Tibial nerve (tissue), 4 donors: Measurements from ENCODE around the gene RBM19. TPM values are rescaled to one million over a fixed set of nuclear protein-coding genes. Genes with fewer than 3 reads are reported as not detected.

Experiments used
- DNase-seq, 2 donors: peaks; one replicate each; pipeline ENCODE4 v3.0.0-alpha.2; 2019; ENCODE audit warnings: low spot score in 2 of 2
- H3K27ac ChIP-seq, 4 donors: fragments of 200-600 bp; sonication (generic) in 3 of 4; one replicate each; pipeline ENCODE4 v1.5.1; 2017 to 2019; ENCODE audit warnings: mild to moderate bottlenecking in 1 of 4
- H3K27me3 ChIP-seq, 2 donors: fragments of 200-600 bp; sonication (generic) in 1 of 2; one replicate each; pipeline versions ENCODE4 v1.5.1 to v1.6.0; 2017 to 2019
- H3K36me3 ChIP-seq, 3 donors: fragments of 200-600 bp; sonication (generic); one replicate each; pipeline ENCODE4 v1.5.1; 2018 to 2019
- H3K4me1 ChIP-seq, 4 donors: fragments of 200-600 bp; sonication (generic) in 3 of 4; one replicate each; pipeline ENCODE4 v1.5.1; 2017 to 2019
- H3K4me3 ChIP-seq, 4 donors: fragments of 200-600 bp; sonication (generic) in 3 of 4; one replicate each; pipeline ENCODE4 v1.5.1; 2017 to 2019; ENCODE audit warnings: mild to moderate bottlenecking in 1 of 4, moderate library complexity in 1 of 4
- H3K9me3 ChIP-seq, 4 donors: fragments of 200-600 bp; sonication (generic) in 3 of 4; one replicate each; pipeline ENCODE4 v1.5.1; 2017 to 2019
- EP300 ChIP-seq, 2 donors: sonication (generic); formaldehyde crosslinking; IDR thresholded peaks; one replicate each; pipeline ENCODE4 v1.6.1; 2017; ENCODE audit warnings: antibody characterized with exemption in 2 of 2, mild to moderate bottlenecking in 1 of 2
- POLR2A ChIP-seq, 2 donors: fragments of 450-650 bp; IDR thresholded peaks; one replicate each; pipeline ENCODE4 v1.6.1; 2017; ENCODE audit warnings: antibody characterized with exemption in 2 of 2, mild to moderate bottlenecking in 2 of 2, moderate library complexity in 2 of 2
- WGBS, 2 donors: methylation state at CpG; one replicate each; pipeline ENCODE4 v1.1.5; 2018; 5-methylcytosine and 5-hydroxymethylcytosine counted together
- total RNA-seq, 4 donors: library from RNA; depleted of rRNA; stranded (reverse); fragments of >200 nt; gene quantifications; one replicate each; pipeline ENCODE4 v1.1.0, GENCODE V29; 2016
- TF ChIP-seq, protein P1 (sequence below), 5 experiments: fragments of 200-600 bp in 3 of 5; fragments of 450-650 bp in 2 of 5; sonication (generic) in 3 of 5; IDR thresholded peaks; one replicate each; pipeline ENCODE4 v1.5.1; 2016 to 2019; ENCODE audit warnings: antibody characterized with exemption in 5 of 5, mild to moderate bottlenecking in 3 of 5, moderate library complexity in 2 of 5

The RBM19 gene
- total RNA-seq, 4 donors from 2014 or later: 32.0 to 57.9 (median 38.9) TPM

DNA sequence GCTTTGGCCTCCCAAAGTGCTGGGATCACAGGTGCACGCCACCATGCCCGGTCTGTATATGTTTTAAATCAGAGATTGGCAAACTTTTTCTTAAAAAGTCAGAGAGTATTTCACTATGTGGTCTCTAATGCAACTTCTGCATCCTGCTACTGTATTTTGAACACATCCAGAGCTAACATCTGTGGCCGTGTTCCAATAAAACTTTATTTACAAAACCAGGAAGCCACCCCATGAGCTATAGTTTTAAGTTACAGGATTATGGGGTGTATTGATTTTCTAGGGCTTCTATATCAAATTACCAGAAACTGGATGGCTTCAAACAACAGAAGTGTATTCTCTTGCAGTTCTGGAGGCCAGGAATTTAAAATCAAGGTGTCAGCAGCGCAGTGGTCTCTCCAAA is 5.3 kb upstream of the RBM19 start:
- no peak for DNase-seq
- Histone ChIP-seq H3K36me3 (no peaks in the 10 kb centered on the region), H3K4me3 (no peak overlapping the region), H3K9me3 (no peaks in the 10 kb centered on the region), H3K4me1 (peaks cover 0 to 11% (median 2%) of the 10 kb centered on the region in 4 donors), H3K27ac (no peak overlapping the region), H3K27me3 (peaks cover 0 to 7% of the 10 kb centered on the region in 2 donors)
- TF ChIP-seq EP300 (IDR thresholded peaks at IDR 0.05) (no peak), POLR2A (IDR thresholded peaks at IDR 0.05) (no peak)
- TF ChIP-seq, protein P1, sequence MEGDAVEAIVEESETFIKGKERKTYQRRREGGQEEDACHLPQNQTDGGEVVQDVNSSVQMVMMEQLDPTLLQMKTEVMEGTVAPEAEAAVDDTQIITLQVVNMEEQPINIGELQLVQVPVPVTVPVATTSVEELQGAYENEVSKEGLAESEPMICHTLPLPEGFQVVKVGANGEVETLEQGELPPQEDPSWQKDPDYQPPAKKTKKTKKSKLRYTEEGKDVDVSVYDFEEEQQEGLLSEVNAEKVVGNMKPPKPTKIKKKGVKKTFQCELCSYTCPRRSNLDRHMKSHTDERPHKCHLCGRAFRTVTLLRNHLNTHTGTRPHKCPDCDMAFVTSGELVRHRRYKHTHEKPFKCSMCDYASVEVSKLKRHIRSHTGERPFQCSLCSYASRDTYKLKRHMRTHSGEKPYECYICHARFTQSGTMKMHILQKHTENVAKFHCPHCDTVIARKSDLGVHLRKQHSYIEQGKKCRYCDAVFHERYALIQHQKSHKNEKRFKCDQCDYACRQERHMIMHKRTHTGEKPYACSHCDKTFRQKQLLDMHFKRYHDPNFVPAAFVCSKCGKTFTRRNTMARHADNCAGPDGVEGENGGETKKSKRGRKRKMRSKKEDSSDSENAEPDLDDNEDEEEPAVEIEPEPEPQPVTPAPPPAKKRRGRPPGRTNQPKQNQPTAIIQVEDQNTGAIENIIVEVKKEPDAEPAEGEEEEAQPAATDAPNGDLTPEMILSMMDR (IDR thresholded peaks at IDR 0.05): no peak
- 92 to 93% methylated on average over 4 of the region's 4 CpGs for WGBS, 2 donors

DNA sequence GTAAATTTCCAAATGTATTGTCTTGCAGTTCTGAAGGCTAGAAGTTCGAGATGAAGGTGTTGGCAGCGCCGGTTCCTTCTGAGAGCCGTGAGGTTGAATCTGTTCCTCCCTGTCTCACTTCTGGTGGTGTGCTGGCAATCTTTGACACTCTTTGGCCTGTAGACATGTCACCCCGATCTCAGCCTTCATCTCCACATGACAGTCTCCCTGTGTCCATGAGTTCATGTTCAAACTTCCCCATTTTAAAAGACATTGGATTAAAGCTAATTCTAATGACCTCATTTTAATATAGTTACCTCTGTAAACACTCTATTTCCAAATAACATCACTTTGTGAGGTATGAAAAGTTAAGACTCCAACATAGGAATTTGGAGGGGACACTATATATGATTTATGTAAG is 4.1 kb upstream of the RBM19 start:
- Histone ChIP-seq H3K27ac (no peak overlapping the region), H3K4me3 (no peak overlapping the region), H3K36me3 (no peaks in the 10 kb centered on the region), H3K4me1 (peaks cover 0 to 17% (median 6%) of the 10 kb centered on the region in 4 donors), H3K27me3 (peaks cover 0 to 7% of the 10 kb centered on the region in 2 donors), H3K9me3 (no peaks in the 10 kb centered on the region)
- TF ChIP-seq EP300 (IDR thresholded peaks at IDR 0.05) (no peak), POLR2A (IDR thresholded peaks at IDR 0.05) (no peak)
- TF ChIP-seq, protein P1 (IDR thresholded peaks at IDR 0.05): no peak
- DNase-seq: no peak
- 76 to 83% methylated on average over 5 of the region's 5 CpGs for WGBS, 2 donors

DNA sequence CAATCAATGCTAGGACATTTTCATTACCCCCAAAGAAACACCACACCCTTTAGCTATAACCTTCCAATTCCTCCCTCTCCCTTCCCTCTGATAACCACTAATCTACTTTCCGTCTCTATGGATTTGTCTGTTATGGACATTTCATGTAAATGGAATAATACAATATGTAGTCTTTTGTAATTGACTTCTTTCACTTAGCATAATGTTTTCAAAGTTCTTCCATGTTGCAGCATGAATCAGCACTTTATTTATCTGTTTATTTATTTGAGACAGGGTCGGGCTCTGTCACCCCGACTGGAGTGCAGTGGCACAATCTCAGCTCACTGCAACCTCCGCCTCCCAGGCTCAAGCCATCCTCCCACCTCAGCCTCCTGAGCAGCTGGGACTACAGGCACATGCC is 1.2 kb upstream of the RBM19 start:
- no peak overlapping the region for H3K27ac ChIP-seq
- peaks cover 0 to 21% (median 2%) of the 10 kb centered on the region in 3 donors for H3K36me3 ChIP-seq
- DNase-seq: no peak
- H3K27me3 ChIP-seq: no peaks in the 10 kb centered on the region
- H3K4me1 ChIP-seq: peaks cover 0 to 25% (median 8%) of the 10 kb centered on the region in 4 donors
- TF ChIP-seq, protein P1 (IDR thresholded peaks at IDR 0.05): no peak
- TF ChIP-seq POLR2A (IDR thresholded peaks at IDR 0.05): no peak
- no peak for TF ChIP-seq EP300 (IDR thresholded peaks at IDR 0.05)
- no peak overlapping the region for H3K4me3 ChIP-seq
- no peaks in the 10 kb centered on the region for H3K9me3 ChIP-seq
- 89 to 91% methylated on average over 4 of the region's 4 CpGs for WGBS, 2 donors

DNA sequence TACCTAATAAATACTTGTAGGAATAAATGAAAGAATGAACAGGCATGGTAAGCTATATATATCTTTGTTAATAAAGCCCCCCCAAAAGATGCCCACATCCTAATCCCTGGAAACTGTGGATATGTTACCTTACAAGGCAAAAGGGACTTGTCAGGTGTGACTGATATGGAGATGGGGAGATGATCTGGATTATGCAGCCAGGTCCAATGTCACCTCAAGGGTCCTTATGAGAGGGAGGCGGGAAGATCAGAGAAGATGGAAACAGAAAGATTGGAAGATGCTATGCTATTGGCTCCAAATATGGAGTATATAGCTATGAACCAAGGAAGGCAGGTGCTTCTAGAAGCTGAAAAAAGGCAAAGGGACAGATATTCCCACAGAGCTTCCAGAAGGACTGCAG is 3.4 kb downstream of the RBM19 start:
- peaks cover 0 to 67% (median 23%) of the 10 kb centered on the region in 3 donors for H3K36me3 ChIP-seq
- no peaks in the 10 kb centered on the region for H3K27me3 ChIP-seq
- no peak overlapping the region for H3K27ac ChIP-seq
- 94 to 97% methylated on average over 1 of the region's 1 CpG for WGBS, 2 donors
- peaks cover 0 to 25% (median 8%) of the 10 kb centered on the region in 4 donors for H3K4me1 ChIP-seq
- no peaks in the 10 kb centered on the region for H3K9me3 ChIP-seq
- no peak for DNase-seq
- no peak overlapping the region for H3K4me3 ChIP-seq
- TF ChIP-seq POLR2A (IDR thresholded peaks at IDR 0.05) (no peak), EP300 (IDR thresholded peaks at IDR 0.05) (no peak)
- TF ChIP-seq, protein P1 (IDR thresholded peaks at IDR 0.05): no peak

DNA sequence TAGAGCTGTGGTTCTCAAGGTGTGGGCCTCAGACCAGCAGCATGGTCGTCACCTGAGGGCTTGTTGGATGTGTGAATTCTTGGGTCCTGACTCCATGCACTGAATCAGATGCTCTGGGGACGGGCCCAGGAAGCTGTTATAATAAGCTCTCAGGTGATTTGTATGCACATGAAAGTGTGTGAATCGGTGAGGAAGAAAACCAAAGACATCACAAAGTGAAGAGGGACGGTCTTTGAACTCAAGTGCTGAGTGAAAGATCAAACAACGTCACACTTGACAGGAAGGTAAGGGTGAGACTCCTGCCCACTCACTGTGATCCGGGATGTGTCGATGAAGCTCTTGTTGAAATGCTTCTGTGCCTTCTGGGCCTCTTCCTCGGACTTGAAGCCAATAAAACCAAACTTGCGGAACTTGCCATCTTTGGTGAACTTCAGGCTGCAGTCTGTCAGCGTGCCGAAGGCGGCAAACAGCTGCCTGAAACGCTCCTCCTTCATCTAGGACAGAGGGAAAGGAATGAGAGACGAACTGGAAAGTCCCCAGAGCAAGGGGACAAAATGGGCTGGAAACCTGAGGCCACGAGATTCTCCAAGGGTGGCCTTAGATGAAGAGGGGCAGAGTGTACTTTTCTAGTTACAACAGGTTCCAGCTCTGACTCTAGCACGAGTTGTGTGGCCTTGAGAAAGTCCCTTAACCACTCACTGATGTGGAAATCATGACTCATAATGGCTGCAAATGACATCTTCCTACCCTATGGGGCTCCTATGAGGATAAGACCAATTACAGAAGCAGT is 4.0 kb downstream of the RBM19 start:
- Histone ChIP-seq H3K27me3 (no peaks in the 10 kb centered on the region), H3K9me3 (no peaks in the 10 kb centered on the region), H3K4me3 (no peak overlapping the region), H3K4me1 (peaks cover 0 to 21% (median 7%) of the 10 kb centered on the region in 4 donors), H3K27ac (no peak overlapping the region), H3K36me3 (peaks cover 0 to 73% (median 27%) of the 10 kb centered on the region in 3 donors)
- no peak for DNase-seq
- no peak for TF ChIP-seq EP300 (IDR thresholded peaks at IDR 0.05)
- TF ChIP-seq POLR2A (IDR thresholded peaks at IDR 0.05): no peak
- TF ChIP-seq, protein P1 (IDR thresholded peaks at IDR 0.05): no peak
- WGBS, 2 donors: 87 to 89% methylated on average over 16 of the region's 16 CpGs
